IMR-90 (cell line): ENCODE measurements around the gene BST1. TPM values are rescaled to one million over a fixed set of nuclear protein-coding genes. Genes with fewer than 3 reads are reported as not detected.
A peak's percentile ranks its signal among the peaks of the same experiment; 100 is the strongest.

Source experiments
- ATAC-seq: fragments of 200-7000 bp; cut with Tn5 transposase; 2 replicates; pipeline ENCODE4 v1.9.1; 2020; ENCODE audit warnings: low read depth, mild to moderate bottlenecking, moderate library complexity
- BruUV-seq: library from RNA; stranded (reverse); fragments of 400-500 nt; replicated peaks from 2 replicates; lab custom pipeline; 2021; lab: Mats Ljungman, UMichigan
- CTCF ChIA-PET: fragments of 300-600 bp; formaldehyde crosslinking; extraction: SDS; loops from one replicate; lab custom pipeline; 2021; ENCODE audit warnings: antibody characterized with exemption; lab: Yijun Ruan, JAX
- POLR2A ChIA-PET: fragments of 300-600 bp; sonication (Branson Sonifier 250); formaldehyde crosslinking; loops from one replicate; lab custom pipeline; 2022; ENCODE audit warnings: antibody characterized with exemption; ENCODE audit not compliant: unreplicated experiment; lab: Charles Lee
- DNase-seq: peaks from one replicate; pipeline ENCODE4 v3.0.0; 2013
- H2AFZ ChIP-seq: replicated peaks from 2 replicates; pipeline ENCODE3; 2013; ENCODE audit warnings: low read length, mild to moderate bottlenecking; ENCODE audit not compliant: poor library complexity
- H2AK5ac ChIP-seq: 2 replicates; pipeline ENCODE4 v1.6.1; 2013; ENCODE audit warnings: low read depth, low read length, inconsistent platforms
- H2AK9ac ChIP-seq: replicated peaks from 2 replicates; pipeline ENCODE3; 2013; ENCODE audit warnings: mild to moderate bottlenecking, low read depth, low read length, moderate library complexity; ENCODE audit not compliant: poor library complexity
- H2BK120ac ChIP-seq: 2 replicates; pipeline ENCODE4 v1.6.1; 2013; ENCODE audit warnings: low read depth, low read length, inconsistent platforms
- H2BK15ac ChIP-seq: 3 replicates; pipeline ENCODE4 v1.6.1; 2013; ENCODE audit warnings: low read depth, low read length, inconsistent platforms
- H2BK20ac ChIP-seq: 2 replicates; pipeline ENCODE4 v1.6.1; 2013; ENCODE audit warnings: low read depth, mild to moderate bottlenecking, inconsistent platforms, low read length, moderate library complexity
- H2BK5ac ChIP-seq: 2 replicates; pipeline ENCODE4 v1.6.1; 2013; ENCODE audit warnings: mild to moderate bottlenecking, low read depth, low read length, inconsistent platforms; ENCODE audit not compliant: poor library complexity, severe bottlenecking
- H3K14ac ChIP-seq: replicated peaks from 2 replicates; pipeline ENCODE4 v1.6.1; 2013; ENCODE audit warnings: low read depth, low read length, inconsistent platforms
- H3K18ac ChIP-seq: 2 replicates; pipeline ENCODE4 v1.6.1; 2013; ENCODE audit warnings: low read depth, low read length, control low read depth
- H3K23ac ChIP-seq: 2 replicates; pipeline ENCODE4 v1.6.1; 2013; ENCODE audit warnings: low read depth, low read length, inconsistent platforms
- H3K27ac ChIP-seq: 2 replicates; pipeline ENCODE4 v1.5.1; 2013; ENCODE audit warnings: mild to moderate bottlenecking, control low read depth, low read length; ENCODE audit not compliant: insufficient read depth
- H3K27me3 ChIP-seq: 2 replicates; pipeline ENCODE4 v1.6.1; 2013; ENCODE audit warnings: low read length; ENCODE audit not compliant: control insufficient read depth, insufficient read depth
- H3K36me3 ChIP-seq: 2 replicates; pipeline ENCODE4 v1.6.1; 2013; ENCODE audit warnings: low read length, mixed read lengths; ENCODE audit not compliant: control insufficient read depth, insufficient read depth
- H3K4ac ChIP-seq: 2 replicates; pipeline ENCODE4 v1.6.1; 2013; ENCODE audit warnings: low read depth, low read length, inconsistent platforms
- H3K4me1 ChIP-seq: 2 replicates; pipeline ENCODE4 v1.6.1; 2013; ENCODE audit warnings: low read length, mixed read lengths; ENCODE audit not compliant: control insufficient read depth, insufficient read depth
- H3K4me2 ChIP-seq: 2 replicates; pipeline ENCODE4 v1.6.1; 2013; ENCODE audit warnings: low read depth, mild to moderate bottlenecking, control low read depth, low read length, moderate library complexity
- H3K4me3 ChIP-seq: 2 replicates; pipeline ENCODE4 v1.5.1; 2013; ENCODE audit warnings: low read depth, mild to moderate bottlenecking, control low read depth, low read length, moderate library complexity; ENCODE audit not compliant: insufficient read depth
- H3K56ac ChIP-seq: 2 replicates; pipeline ENCODE4 v1.6.1; 2013; ENCODE audit warnings: low read length, inconsistent platforms; ENCODE audit not compliant: insufficient read depth; ENCODE audit errors: extremely low read depth
- H3K79me1 ChIP-seq, 2 experiments: 2 replicates each; pipeline ENCODE4 v1.6.1; 2013; ENCODE audit warnings: low read length in 2 of 2, inconsistent platforms in 1 of 2, low read depth in 1 of 2
- H3K9ac ChIP-seq: 2 replicates; pipeline ENCODE4 v1.6.1; 2013; ENCODE audit warnings: low read depth, low read length, control low read depth
- H3K9me1 ChIP-seq: 2 replicates; pipeline ENCODE4 v1.6.1; 2013; ENCODE audit warnings: low read length, inconsistent platforms; ENCODE audit not compliant: insufficient read depth
- H3K9me3 ChIP-seq: 2 replicates; pipeline ENCODE4 v1.6.1; 2013; ENCODE audit warnings: low read length; ENCODE audit not compliant: control insufficient read depth, insufficient read depth
- H4K20me1 ChIP-seq: 2 replicates; pipeline ENCODE4 v1.6.1; 2013; ENCODE audit warnings: low read length, inconsistent platforms; ENCODE audit not compliant: insufficient read depth
- H4K5ac ChIP-seq: 2 replicates; pipeline ENCODE4 v1.6.1; 2013; ENCODE audit warnings: mild to moderate bottlenecking, low read depth, low read length, control low read depth
- H4K8ac ChIP-seq, 2 experiments: 2 replicates each; pipeline ENCODE4 v1.6.1; 2013; ENCODE audit warnings: low read depth in 2 of 2, low read length in 2 of 2, control low read depth in 1 of 2, inconsistent platforms in 1 of 2
- H4K91ac ChIP-seq: 2 replicates; pipeline ENCODE4 v1.6.1; 2013; ENCODE audit warnings: low read depth, low read length, inconsistent platforms; ENCODE audit not compliant: insufficient read depth
- CHD1 ChIP-seq: IDR thresholded peaks from 2 replicates; pipeline ENCODE4 v1.6.1; 2012; ENCODE audit warnings: low read depth, low read length, improper control_type of control experiment
- CTCF ChIP-seq: conservative IDR thresholded peaks from 2 replicates; pipeline ENCODE4 v1.5.1; 2012; ENCODE audit warnings: mild to moderate bottlenecking, low read depth, low read length, improper control_type of control experiment
- MAZ ChIP-seq: IDR thresholded peaks from 2 replicates; pipeline ENCODE4 v1.6.1; 2012; ENCODE audit warnings: low read depth, mild to moderate bottlenecking, low read length, improper control_type of control experiment, moderate library complexity, borderline replicate concordance
- RAD21 ChIP-seq: IDR thresholded peaks from 2 replicates; pipeline ENCODE4 v1.6.1; 2012; ENCODE audit warnings: low read length, improper control_type of control experiment
- SMC3 ChIP-seq: fragments of 150-350 bp; IDR thresholded peaks from 2 replicates; pipeline ENCODE4 v1.6.1; 2016; ENCODE audit warnings: low read depth, mild to moderate bottlenecking, antibody characterized with exemption, low read length, moderate library complexity
- USF2 ChIP-seq: fragments of 150-350 bp; IDR thresholded peaks from 2 replicates; pipeline ENCODE4 v1.6.1; 2017; ENCODE audit warnings: mild to moderate bottlenecking, antibody characterized with exemption, low read length, low read depth
- WGBS, 2 experiments: methylation state at CpG; one replicate each; pipeline versions ENCODE4 v1.1.5 to v1.1.7; 2013; ENCODE audit warnings: missing lambda C conversion rate in 2 of 2; ENCODE audit not compliant: insufficient read length in 1 of 2; ENCODE audit errors: extremely low coverage in 2 of 2; 5-methylcytosine and 5-hydroxymethylcytosine counted together
- dilution Hi-C: fragments of 300-500 bp; cut with HindIII; formaldehyde crosslinking; loops from one replicate; pipeline ENCODE4 v1.14.3; 2018; ENCODE audit warnings: low sequenced_read_pairs; ENCODE audit not compliant: unreplicated experiment
- in situ Hi-C: fragments of 300-500 bp; cut with MboI; formaldehyde crosslinking; loops from 3 replicates; pipeline ENCODE4 v1.14.3; 2019; ENCODE audit warnings: low sequenced_read_pairs, inconsistent platforms, mixed read lengths
- intact Hi-C: fragments of 100-400 bp; cut with micrococcal nuclease; formaldehyde crosslinking; loops from 2 replicates; pipeline ENCODE4 v1.10.0; 2022
- polyA plus RNA-seq, 3 experiments: library from polyadenylated mRNA; depleted of rRNA; stranded (reverse); fragments of >200 nt; gene quantifications; 2 replicates each; pipeline ENCODE4 v1.2.3, GENCODE V29; 2012; ENCODE audit warnings: low replicate concordance in 1 of 3
- total RNA-seq: library from RNA; depleted of rRNA; stranded (reverse); fragments of >200 nt; gene quantifications from 2 replicates; pipeline ENCODE4 v1.2.3, GENCODE V29; 2012

BST1 gene
- total and polyA plus RNA-seq, 2 of the 4 experiments (the other 2 are of a cell fraction) = 6.6 to 11.1 TPM

- dilution Hi-C loops = no loop called here
- peak; percentile 88 for ATAC-seq
- no peak overlapping the region for H3K4me2 ChIP-seq
Observed at GRCh38 chr4:15729910-15730533, 27.2 kb downstream of the BST1 start.

More at GRCh38 chr4:15729910-15730533, 27.2 kb downstream of the BST1 start:
- no peak overlapping the region for H2AFZ ChIP-seq
- in situ Hi-C loops = loop anchor here (10.0 kb wide), 1 partner anchor 155 kb away; no protein-coding TSS in a partner anchor
- H3K9ac ChIP-seq = no peak overlapping the region
- no peaks in the 10 kb centered on the region for H3K79me1 ChIP-seq
- BruUV-seq = no TSS peak
- no peaks in the 10 kb centered on the region for H3K27me3 ChIP-seq
- H3K14ac ChIP-seq = no peak overlapping the region
- H4K91ac ChIP-seq = no peak overlapping the region
- no peaks in the 10 kb centered on the region for H3K36me3 ChIP-seq
- H3K4ac ChIP-seq = no peak overlapping the region
- no peak overlapping the region for H3K27ac ChIP-seq
- H3K56ac ChIP-seq = no peak overlapping the region
- ChIA-PET CTCF (interaction anchor here (1.4 kb wide), 1 partner anchor 8 kb away, joined by 4 read pairs; no protein-coding TSS in a partner anchor), POLR2A (no interaction called here)
- H3K23ac ChIP-seq = no peak overlapping the region
- H2AK5ac ChIP-seq = no peak overlapping the region
- H4K5ac ChIP-seq = no peak overlapping the region
- H2BK120ac ChIP-seq = no peak overlapping the region
- H2BK5ac ChIP-seq = no peak overlapping the region
- no CpG with 5 or more reads among the region's 3 CpGs for WGBS, 2 experiments
- H2AK9ac ChIP-seq = no peak overlapping the region
- H4K8ac ChIP-seq = no peak overlapping the region
- peak; percentile 53 for DNase-seq
- H3K9me3 ChIP-seq = no peaks in the 10 kb centered on the region
- no peak overlapping the region for H2BK20ac ChIP-seq
- no peaks in the 10 kb centered on the region for H4K20me1 ChIP-seq
- intact Hi-C loops = loop anchor here (1.0 to 5.0 kb wide), 5 partner anchors 75 to 271 kb away; no protein-coding TSS in a partner anchor
- H3K18ac ChIP-seq = no peak overlapping the region
- 0 out of 2 replicates have a peak, but pooled peaks cover 2% of the 10 kb centered on the region for H3K4me1 ChIP-seq
- H2BK15ac ChIP-seq = no peak overlapping the region
- no peak for TF ChIP-seq USF2
- peak; percentile 65 for TF ChIP-seq SMC3
- TF ChIP-seq CHD1 = no peak
- peak; percentile 83 for TF ChIP-seq CTCF
- no peak for TF ChIP-seq MAZ
- TF ChIP-seq RAD21 = peak; percentile 69
- H3K4me3 ChIP-seq = no peak overlapping the region
- no peaks in the 10 kb centered on the region for H3K9me1 ChIP-seq
